Body of pancreas (tissue), 4 donors: Measurements from ENCODE around the gene ERC2.

Experiments
- POLR2A ChIP-seq, 3 donors: fragments of 450-650 bp; IDR thresholded peaks; one replicate each; pipeline ENCODE4 v1.6.1; 2016; ENCODE audit warnings: antibody characterized with exemption in 3 of 3, mild to moderate bottlenecking in 2 of 3
- TF ChIP-seq, protein P1 (sequence below), 7 experiments: fragments of 450-650 bp in 4 of 7; fragments of 200-600 bp in 3 of 7; sonication (generic) in 3 of 7; IDR thresholded peaks; one replicate each; pipeline ENCODE4 v1.5.1; 2016 to 2019; ENCODE audit warnings: antibody characterized with exemption in 7 of 7

- TF ChIP-seq, protein P1, sequence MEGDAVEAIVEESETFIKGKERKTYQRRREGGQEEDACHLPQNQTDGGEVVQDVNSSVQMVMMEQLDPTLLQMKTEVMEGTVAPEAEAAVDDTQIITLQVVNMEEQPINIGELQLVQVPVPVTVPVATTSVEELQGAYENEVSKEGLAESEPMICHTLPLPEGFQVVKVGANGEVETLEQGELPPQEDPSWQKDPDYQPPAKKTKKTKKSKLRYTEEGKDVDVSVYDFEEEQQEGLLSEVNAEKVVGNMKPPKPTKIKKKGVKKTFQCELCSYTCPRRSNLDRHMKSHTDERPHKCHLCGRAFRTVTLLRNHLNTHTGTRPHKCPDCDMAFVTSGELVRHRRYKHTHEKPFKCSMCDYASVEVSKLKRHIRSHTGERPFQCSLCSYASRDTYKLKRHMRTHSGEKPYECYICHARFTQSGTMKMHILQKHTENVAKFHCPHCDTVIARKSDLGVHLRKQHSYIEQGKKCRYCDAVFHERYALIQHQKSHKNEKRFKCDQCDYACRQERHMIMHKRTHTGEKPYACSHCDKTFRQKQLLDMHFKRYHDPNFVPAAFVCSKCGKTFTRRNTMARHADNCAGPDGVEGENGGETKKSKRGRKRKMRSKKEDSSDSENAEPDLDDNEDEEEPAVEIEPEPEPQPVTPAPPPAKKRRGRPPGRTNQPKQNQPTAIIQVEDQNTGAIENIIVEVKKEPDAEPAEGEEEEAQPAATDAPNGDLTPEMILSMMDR (IDR thresholded peaks at IDR 0.05): no peak
- TF ChIP-seq POLR2A (IDR thresholded peaks at IDR 0.05): no peak
Measured at GRCh38 chr3:55683666-55684270, 784.5 kb downstream of the ERC2 start.
